H1 (cell line): ENCODE data around the gene ZNF366.

ENCODE experiments used
- BCL11A ChIP-seq, 2 experiments: IDR thresholded peaks; one replicate each; pipeline ENCODE4 v1.6.1; 2011; ENCODE audit warnings: low read depth in 2 of 2, low read length in 2 of 2, mild to moderate bottlenecking in 2 of 2
- CTCF ChIP-seq, 3 experiments: IDR thresholded peaks; 1 replicate in 2 of 3; 2 replicates in 1 of 3; pipeline versions ENCODE4 v1.5.1 to v1.6.1; 2011; ENCODE audit warnings: low read length in 3 of 3, mild to moderate bottlenecking in 3 of 3, inconsistent platforms in 2 of 3, low read depth in 1 of 3, moderate library complexity in 1 of 3; ENCODE audit not compliant: insufficient read depth in 1 of 3; ENCODE audit errors: control extremely low read depth in 1 of 3
- POLR2A ChIP-seq, 2 experiments: IDR thresholded peaks; 1 replicate in 1 of 2; 2 replicates in 1 of 2; pipeline ENCODE4 v1.6.1; 2011; ENCODE audit warnings: low read depth in 2 of 2, low read length in 2 of 2, mild to moderate bottlenecking in 2 of 2; ENCODE audit errors: control extremely low read depth in 1 of 2
- POU5F1 ChIP-seq: IDR thresholded peaks from 2 replicates; pipeline ENCODE4 v1.6.1; 2011; ENCODE audit warnings: low read depth, mild to moderate bottlenecking, low read length, moderate library complexity
- RAD21 ChIP-seq, 2 experiments: IDR thresholded peaks in 1 of 2; conservative IDR thresholded peaks in 1 of 2; 2 replicates each; pipeline ENCODE4 v1.6.1; 2011; ENCODE audit warnings: low read depth in 2 of 2, low read length in 2 of 2, improper control_type of control experiment in 1 of 2, inconsistent platforms in 1 of 2, mild to moderate bottlenecking in 1 of 2, moderate library complexity in 1 of 2
- SIRT6 ChIP-seq: IDR thresholded peaks from one replicate; pipeline ENCODE4 v1.7.1; 2012; ENCODE audit warnings: low read length, inconsistent platforms

- TF ChIP-seq RAD21 (IDR thresholded peaks at IDR 0.05 in 1 of 2, conservative IDR thresholded peaks at IDR 0.05 in 1 of 2; ENCODE audit: low read depth in 2 of 2, low read length in 2 of 2) (no peak), SIRT6 (no peak), POU5F1 (no peak), BCL11A (IDR thresholded peaks at IDR 0.05; ENCODE audit: low read depth in 2 of 2, low read length in 2 of 2) (no peak), CTCF (IDR thresholded peaks at IDR 0.05; ENCODE audit: control extremely low read depth in 1 of 3, insufficient read depth in 1 of 3, low read depth in 1 of 3, low read length in 3 of 3) (no peak), POLR2A (IDR thresholded peaks at IDR 0.05; ENCODE audit: control extremely low read depth in 1 of 2, low read depth in 2 of 2, low read length in 2 of 2) (no peak)
Observed at GRCh38 chr5:72489536-72489935, 17.7 kb downstream of the ZNF366 start.
